PC-3 (cell line): ENCODE measurements around the gene IGFBPL1. TPM values are rescaled to one million over a fixed set of nuclear protein-coding genes. Genes with fewer than 3 reads are reported as not detected.

Experiments used
- ATAC-seq: fragments of 200-7000 bp; cut with Tn5 transposase; 2 replicates; pipeline ENCODE4 v1.9.1; 2020; ENCODE audit warnings: mild to moderate bottlenecking, moderate library complexity
- BruUV-seq: library from RNA; stranded (reverse); fragments of 400-500 nt; replicated peaks from 2 replicates; lab custom pipeline; 2021; lab: Mats Ljungman, UMichigan
- CTCF ChIA-PET: fragments of 300-600 bp; sonication (Branson Sonifier 250); formaldehyde crosslinking; loops from one replicate; lab custom pipeline; 2022; ENCODE audit warnings: antibody characterized with exemption; lab: Charles Lee
- POLR2A ChIA-PET: fragments of 300-600 bp; sonication (Branson Sonifier 250); formaldehyde crosslinking; loops from one replicate; lab custom pipeline; 2022; ENCODE audit warnings: antibody characterized with exemption; ENCODE audit not compliant: unreplicated experiment; lab: Charles Lee
- DNase-seq: peaks from one replicate; pipeline ENCODE4 v3.0.0-alpha.2; 2015
- H2AFZ ChIP-seq: fragments of 300-600 bp; sonication (generic); 2 replicates; pipeline ENCODE4 v1.6.0; 2016; ENCODE audit warnings: antibody characterized with exemption, low read length
- H3F3A ChIP-seq: fragments of 300-600 bp; sonication (generic); one replicate; pipeline ENCODE4 v1.6.0; 2017; ENCODE audit warnings: antibody characterized with exemption, low read length, control low read depth, mild to moderate bottlenecking; ENCODE audit not compliant: unreplicated experiment
- H3K27ac ChIP-seq: fragments of 300-600 bp; sonication (generic); 2 replicates; pipeline ENCODE4 v1.5.1; 2016; ENCODE audit warnings: mild to moderate bottlenecking, low read length
- H3K27me3 ChIP-seq: fragments of 300-600 bp; sonication (generic); 2 replicates; pipeline ENCODE4 v1.6.1; 2016; ENCODE audit warnings: low read length, mixed read lengths
- H3K36me3 ChIP-seq: fragments of 300-600 bp; sonication (generic); 2 replicates; pipeline ENCODE4 v1.6.1; 2016; ENCODE audit warnings: low read depth, mixed run types, low read length, mixed read lengths
- H3K4me1 ChIP-seq: fragments of 300-600 bp; sonication (generic); 2 replicates; pipeline ENCODE4 v1.5.1; 2016; ENCODE audit warnings: low read length; ENCODE audit not compliant: insufficient read depth
- H3K4me2 ChIP-seq: fragments of 300-600 bp; sonication (generic); 2 replicates; pipeline ENCODE4 v1.6.0; 2016; ENCODE audit warnings: low read length
- H3K4me3 ChIP-seq: fragments of 300-600 bp; sonication (generic); 2 replicates; pipeline ENCODE4 v1.5.1; 2016; ENCODE audit warnings: mild to moderate bottlenecking, low read length, mixed read lengths
- H3K79me2 ChIP-seq: fragments of 300-600 bp; sonication (generic); 2 replicates; pipeline ENCODE4 v1.6.1; 2017; ENCODE audit warnings: low read length, mixed read lengths
- H3K9ac ChIP-seq: fragments of 300-600 bp; sonication (generic); 2 replicates; pipeline ENCODE4 v1.6.0; 2016; ENCODE audit warnings: mild to moderate bottlenecking, low read length
- H3K9me2 ChIP-seq: fragments of 300-600 bp; sonication (generic); replicated peaks from 2 replicates; pipeline ENCODE4 v1.6.1; 2016; ENCODE audit warnings: mixed run types, low read length, mixed read lengths
- H3K9me3 ChIP-seq: fragments of 300-600 bp; sonication (generic); 2 replicates; pipeline ENCODE4 v1.6.1; 2016; ENCODE audit warnings: low read length, mixed read lengths
- H4K20me1 ChIP-seq: fragments of 300-600 bp; sonication (generic); 2 replicates; pipeline ENCODE4 v1.6.1; 2016; ENCODE audit warnings: low read length, mixed read lengths
- CTCF ChIP-seq: fragments of 300-600 bp; sonication (generic); conservative IDR thresholded peaks from 2 replicates; pipeline ENCODE4 v1.5.1; 2017; ENCODE audit warnings: antibody characterized with exemption, low read depth, mild to moderate bottlenecking, low read length
- EZH2 ChIP-seq: fragments of 300-600 bp; sonication (generic); IDR thresholded peaks from one replicate; pipeline ENCODE4 v1.6.1; 2017; ENCODE audit warnings: antibody characterized with exemption, mild to moderate bottlenecking, low read length; ENCODE audit not compliant: unreplicated experiment
- EZH2phosphoT487 ChIP-seq: fragments of 300-600 bp; sonication (generic); IDR thresholded peaks from 2 replicates; pipeline ENCODE4 v1.6.1; 2018; ENCODE audit warnings: mild to moderate bottlenecking, antibody characterized with exemption, low read length, borderline replicate concordance
- intact Hi-C: fragments of 100-400 bp; cut with micrococcal nuclease; formaldehyde crosslinking; loops from 2 replicates; pipeline ENCODE4 v1.9.0; 2023
- total RNA-seq: library from RNA; depleted of rRNA; stranded (reverse); fragments of >200 nt; gene quantifications from 2 replicates; pipeline ENCODE4 v1.2.3, GENCODE V29; 2014

Gene IGFBPL1
- total RNA-seq, 1 experiment from 2014 or later = 0.66 TPM

- POLR2A ChIA-PET = interaction anchor here (0.6 kb wide), 1 partner anchor 292 kb away, joined by 3 read pairs; no protein-coding TSS in a partner anchor
- no peaks in the 10 kb centered on the region for H3K79me2 ChIP-seq
- ATAC-seq = no peak
- H2AFZ ChIP-seq = no peak overlapping the region
- H3K4me2 ChIP-seq = no peak overlapping the region
- DNase-seq = no peak
- H4K20me1 ChIP-seq = no peaks in the 10 kb centered on the region
- H3K4me3 ChIP-seq = no peak overlapping the region
- no peak overlapping the region for H3K27ac ChIP-seq
- intact Hi-C loops = no loop called here
- H3K9ac ChIP-seq = no peak overlapping the region
- no peaks in the 10 kb centered on the region for H3F3A ChIP-seq
- no peaks in the 10 kb centered on the region for H3K36me3 ChIP-seq
- TF ChIP-seq EZH2 = no peak
- no peak for TF ChIP-seq CTCF
- TF ChIP-seq EZH2phosphoT487 = no peak
- no peaks in the 10 kb centered on the region for H3K9me3 ChIP-seq
- peaks cover 4% of the 10 kb centered on the region; the same call in 1 of the 2 replicates for H3K4me1 ChIP-seq
- CTCF ChIA-PET = no interaction called here
- H3K9me2 ChIP-seq = no peaks in the 10 kb centered on the region
- no peaks in the 10 kb centered on the region for H3K27me3 ChIP-seq
- no TSS peak for BruUV-seq
Measured at GRCh38 chr9:38358390-38359296, 65.6 kb downstream of the IGFBPL1 start.

- ATAC-seq (no peak), DNase-seq (no peak)
- Histone ChIP-seq H3K36me3 (no peaks in the 10 kb centered on the region), H3K4me2 (no peak overlapping the region), H3K4me1 (0 out of 2 replicates have a peak, but pooled peaks cover under 1% of the 10 kb centered on the region), H3F3A (no peaks in the 10 kb centered on the region), H3K27ac (no peak overlapping the region), H3K9me2 (no peaks in the 10 kb centered on the region), H4K20me1 (no peaks in the 10 kb centered on the region), H3K79me2 (no peaks in the 10 kb centered on the region), H3K4me3 (no peak overlapping the region), H3K9ac (no peak overlapping the region), H3K27me3 (no peaks in the 10 kb centered on the region), H2AFZ (no peak overlapping the region), H3K9me3 (no peaks in the 10 kb centered on the region)
- intact Hi-C loops = no loop called here
- ChIA-PET POLR2A (interaction anchor here (0.6 kb wide), 1 partner anchor 291 kb away, joined by 3 read pairs; no protein-coding TSS in a partner anchor), CTCF (no interaction called here)
- TF ChIP-seq EZH2 = no peak
- TF ChIP-seq EZH2phosphoT487 = no peak
- TF ChIP-seq CTCF = no peak
- no TSS peak for BruUV-seq
Measured at GRCh38 chr9:38357350-38358114, 66.7 kb downstream of the IGFBPL1 start.
